Mucosa of stomach (tissue), 1 donor: ENCODE data around the gene ZIC1.

Experiments
- H3K27me3 ChIP-seq: one replicate; pipeline ENCODE4 v1.7.0; 2013; ENCODE audit warnings: mild to moderate bottlenecking, low read length; ENCODE audit not compliant: control insufficient read depth, insufficient read depth
- H3K36me3 ChIP-seq: one replicate; pipeline ENCODE4 v1.7.0; 2013; ENCODE audit warnings: low read length; ENCODE audit not compliant: control insufficient read depth, insufficient read depth
- H3K4me1 ChIP-seq: one replicate; pipeline ENCODE4 v1.7.0; 2013; ENCODE audit warnings: mild to moderate bottlenecking, low read length; ENCODE audit not compliant: control insufficient read depth, insufficient read depth
- H3K4me3 ChIP-seq: one replicate; pipeline ENCODE4 v1.7.0; 2013; ENCODE audit warnings: low read length
- H3K9ac ChIP-seq: one replicate; pipeline ENCODE4 v1.7.0; 2013; ENCODE audit warnings: mild to moderate bottlenecking, low read length, moderate library complexity
- H3K9me3 ChIP-seq: one replicate; pipeline ENCODE4 v1.7.0; 2013; ENCODE audit warnings: mild to moderate bottlenecking, low read length, moderate library complexity; ENCODE audit not compliant: control insufficient read depth
- donor health status: Pancreatic carcinoma.

ZIC1 gene

GRCh38 chr3:147401421-147401820, 7.7 kb upstream of the ZIC1 start:
- Histone ChIP-seq H3K27me3 (peaks cover 83% of the 10 kb centered on the region), H3K4me1 (no peaks in the 10 kb centered on the region), H3K36me3 (no peaks in the 10 kb centered on the region), H3K4me3 (no peak overlapping the region), H3K9ac (no peak overlapping the region), H3K9me3 (no peaks in the 10 kb centered on the region)

- Histone ChIP-seq H3K36me3 (no peaks in the 10 kb centered on the region), H3K9me3 (no peaks in the 10 kb centered on the region), H3K9ac (no peak overlapping the region), H3K27me3 (peaks cover 83% of the 10 kb centered on the region), H3K4me1 (no peaks in the 10 kb centered on the region), H3K4me3 (no peak overlapping the region)
Observed at GRCh38 chr3:147402159-147402558, 7.0 kb upstream of the ZIC1 start.

GRCh38 chr3:147403511-147403910, 5.7 kb upstream of the ZIC1 start:
- no peaks in the 10 kb centered on the region for H3K9me3 ChIP-seq

GRCh38 chr3:147404000-147404799, 5.0 kb upstream of the ZIC1 start:
- no peaks in the 10 kb centered on the region for H3K9me3 ChIP-seq
- no peak overlapping the region for H3K4me3 ChIP-seq
- H3K27me3 ChIP-seq: peaks cover 83% of the 10 kb centered on the region
- no peak overlapping the region for H3K9ac ChIP-seq
- H3K4me1 ChIP-seq: no peaks in the 10 kb centered on the region
- no peaks in the 10 kb centered on the region for H3K36me3 ChIP-seq

More at GRCh38 chr3:147403511-147403910, 5.7 kb upstream of the ZIC1 start:
- no peaks in the 10 kb centered on the region for H3K36me3 ChIP-seq
- H3K27me3 ChIP-seq: peaks cover 83% of the 10 kb centered on the region
- H3K4me1 ChIP-seq: no peaks in the 10 kb centered on the region
- no peak overlapping the region for H3K9ac ChIP-seq
- no peak overlapping the region for H3K4me3 ChIP-seq

GRCh38 chr3:147404800-147405230, 4.3 kb upstream of the ZIC1 start:
- no peaks in the 10 kb centered on the region for H3K4me1 ChIP-seq
- H3K27me3 ChIP-seq: peaks cover 89% of the 10 kb centered on the region
- no peaks in the 10 kb centered on the region for H3K9me3 ChIP-seq
- no peaks in the 10 kb centered on the region for H3K36me3 ChIP-seq
- H3K4me3 ChIP-seq: no peak overlapping the region
- H3K9ac ChIP-seq: no peak overlapping the region

- peaks cover 4% of the 10 kb centered on the region for H3K4me1 ChIP-seq
- H3K9ac ChIP-seq: no peak overlapping the region
- H3K4me3 ChIP-seq: no peak overlapping the region
- H3K9me3 ChIP-seq: no peaks in the 10 kb centered on the region
- H3K36me3 ChIP-seq: no peaks in the 10 kb centered on the region
- H3K27me3 ChIP-seq: peaks cover 93% of the 10 kb centered on the region
Observed at GRCh38 chr3:147405231-147406027, 3.7 kb upstream of the ZIC1 start.

- no peak within 1 kb of the TSS for H3K4me3 ChIP-seq
- H3K4me1 ChIP-seq: peaks cover 12% of the 10 kb centered on the region
- no peak within 1 kb of the TSS for H3K9ac ChIP-seq
- no peaks in the 10 kb centered on the region for H3K36me3 ChIP-seq
- H3K27me3 ChIP-seq: peaks cover 93% of the 10 kb centered on the region
- no peaks in the 10 kb centered on the region for H3K9me3 ChIP-seq
Observed at GRCh38 chr3:147406028-147406931, 2.9 kb upstream of the ZIC1 start, which contains the start of gene ZIC4. TSS of gene ZIC4 (minus strand) at chr3:147406543. CDS start at chr3:147402797, 3,746 bp downstream.

GRCh38 chr3:147407114-147407497, 2.1 kb upstream of the ZIC1 start:
- no peak overlapping the region for H3K4me3 ChIP-seq
- peaks cover 12% of the 10 kb centered on the region for H3K4me1 ChIP-seq
- no peaks in the 10 kb centered on the region for H3K9me3 ChIP-seq
- peaks cover 93% of the 10 kb centered on the region for H3K27me3 ChIP-seq
- H3K9ac ChIP-seq: no peak overlapping the region
- H3K36me3 ChIP-seq: no peaks in the 10 kb centered on the region

- Histone ChIP-seq H3K36me3 (no peaks in the 10 kb centered on the region), H3K9ac (no peak overlapping the region), H3K27me3 (peaks cover 93% of the 10 kb centered on the region), H3K4me1 (peaks cover 13% of the 10 kb centered on the region), H3K9me3 (peaks cover 4% of the 10 kb centered on the region), H3K4me3 (no peak overlapping the region)
Observed at GRCh38 chr3:147407498-147408187, 1.5 kb upstream of the ZIC1 start.

GRCh38 chr3:147408188-147409100, 721 bp upstream of the ZIC1 start:
- peaks cover 6% of the 10 kb centered on the region for H3K9me3 ChIP-seq
- H3K4me3 ChIP-seq: no peak overlapping the region
- H3K27me3 ChIP-seq: peaks cover 98% of the 10 kb centered on the region
- H3K9ac ChIP-seq: no peak overlapping the region
- no peaks in the 10 kb centered on the region for H3K36me3 ChIP-seq
- peaks cover 21% of the 10 kb centered on the region for H3K4me1 ChIP-seq
